HG03103 (cell line): ENCODE data around the gene PPIH.
A peak's percentile ranks its signal among the peaks of the same experiment; 100 is the strongest.
"Not testable (repeated sequence)": the region's sequence is repeated elsewhere in the genome, so short reads cannot be mapped to it uniquely, and the experiment has no call there.

ENCODE experiments used
- ATAC-seq: cut with Tn5 transposase; IDR thresholded peaks from one replicate; pipeline ENCODE4 v1.9.1; 2021; ENCODE audit warnings: low read depth; ENCODE audit not compliant: unreplicated experiment

PPIH gene

DNA sequence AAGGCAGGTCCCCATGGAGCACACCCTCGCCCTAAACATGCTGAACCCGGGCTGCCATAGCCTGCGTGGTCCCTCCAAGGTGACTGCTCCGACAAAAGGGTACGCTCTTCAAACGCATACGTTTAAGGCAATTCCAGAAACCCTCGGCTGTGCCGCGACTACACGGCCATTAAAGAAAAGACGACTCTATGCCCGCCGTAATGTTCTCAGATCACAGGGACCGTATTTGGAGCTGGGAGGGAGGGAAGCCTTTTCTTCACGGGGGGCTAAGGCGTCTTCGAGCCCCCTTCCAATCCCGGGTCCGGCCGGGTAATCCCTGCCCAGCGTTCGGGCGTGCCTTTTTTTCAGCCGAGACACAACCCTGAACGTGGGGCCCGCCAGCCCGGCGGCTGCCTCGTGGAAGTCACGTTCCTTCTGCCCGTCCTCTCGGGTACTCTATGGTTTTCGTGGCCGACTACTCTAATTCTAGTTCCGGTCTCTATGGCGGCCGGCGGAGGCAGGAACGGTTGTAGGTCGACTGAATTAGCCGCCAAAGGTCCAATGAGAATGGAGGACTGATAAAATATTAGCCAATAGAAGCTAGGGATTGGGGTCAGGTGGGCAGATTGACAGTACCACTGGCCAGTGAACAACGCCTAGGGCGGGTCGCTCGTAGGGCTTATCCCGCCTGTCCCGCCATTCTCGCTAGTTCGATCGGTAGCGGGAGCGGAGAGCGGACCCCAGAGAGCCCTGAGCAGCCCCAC lies 23.7 kb downstream of the PPIH start, which contains the start of gene YBX1:
Gene YBX1, plus strand, starts transcription at position 678 of the 743 bp plus-strand sequence. CDS start 148 bp downstream, outside the sequence.
- ATAC-seq = peak; percentile 69

DNA sequence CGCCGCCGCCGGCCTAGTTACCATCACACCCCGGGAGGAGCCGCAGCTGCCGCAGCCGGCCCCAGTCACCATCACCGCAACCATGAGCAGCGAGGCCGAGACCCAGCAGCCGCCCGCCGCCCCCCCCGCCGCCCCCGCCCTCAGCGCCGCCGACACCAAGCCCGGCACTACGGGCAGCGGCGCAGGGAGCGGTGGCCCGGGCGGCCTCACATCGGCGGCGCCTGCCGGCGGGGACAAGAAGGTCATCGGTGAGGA lies 24.2 kb downstream of the PPIH start:
- ATAC-seq = peak; percentile 9

DNA sequence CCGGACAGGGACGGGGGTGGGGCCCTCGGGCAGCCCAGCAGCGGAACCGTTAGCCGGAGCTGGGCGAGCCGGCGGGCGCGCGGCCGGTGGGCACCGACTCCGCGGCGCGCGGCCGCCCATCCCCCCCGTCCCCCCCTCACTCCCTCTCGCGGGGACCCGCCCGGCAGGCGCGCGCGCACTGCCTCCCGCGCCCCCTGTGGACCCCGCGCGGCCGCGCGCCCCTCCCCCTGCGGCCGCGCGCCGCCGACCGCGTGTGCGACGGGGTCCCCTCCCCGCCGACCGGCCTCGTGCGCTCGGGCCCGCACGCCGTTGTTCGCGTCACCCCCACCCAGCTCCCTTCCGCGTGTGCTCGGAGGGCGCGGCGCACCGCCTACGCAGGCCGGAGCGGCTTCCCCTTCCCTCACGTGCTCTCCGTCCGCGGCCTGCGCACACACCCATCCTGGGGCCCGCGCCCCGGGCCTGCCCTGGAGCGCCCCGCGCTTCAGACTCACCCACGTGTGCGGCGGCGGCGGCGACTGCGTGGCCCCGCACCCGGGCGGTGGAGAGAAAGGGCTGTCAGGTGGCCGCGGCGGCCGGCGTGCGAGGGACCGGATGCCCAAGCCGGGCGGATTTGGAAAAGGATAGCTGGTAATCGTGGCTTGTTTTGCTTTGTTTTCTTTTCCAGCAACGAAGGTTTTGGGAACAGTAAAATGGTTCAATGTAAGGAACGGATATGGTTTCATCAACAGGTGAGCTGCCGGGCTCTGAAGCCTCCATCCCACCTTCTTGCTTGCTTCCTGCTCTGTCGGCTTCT lies 24.7 kb downstream of the PPIH start:
- ATAC-seq = peak; percentile 38

DNA sequence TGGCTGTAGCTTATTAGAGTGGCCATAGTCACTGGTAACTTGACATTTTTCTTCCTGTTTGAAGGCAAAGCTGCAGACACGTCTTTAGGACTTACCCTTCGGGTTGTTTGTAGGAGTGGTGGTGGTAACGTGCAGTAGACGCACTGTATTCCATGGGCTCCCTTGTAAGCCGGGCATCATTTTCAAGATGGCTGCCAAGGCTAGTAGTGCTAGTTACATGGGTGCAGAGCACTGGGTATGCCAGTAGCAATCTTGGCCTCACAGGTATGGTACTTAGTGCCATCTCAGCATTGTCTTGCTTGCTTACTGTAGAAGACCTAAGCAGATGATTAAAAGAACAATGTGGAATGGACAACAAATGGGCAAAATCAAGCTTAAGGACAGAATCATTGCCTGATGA lies 25.9 kb downstream of the PPIH start:
- ATAC-seq = no peak

DNA sequence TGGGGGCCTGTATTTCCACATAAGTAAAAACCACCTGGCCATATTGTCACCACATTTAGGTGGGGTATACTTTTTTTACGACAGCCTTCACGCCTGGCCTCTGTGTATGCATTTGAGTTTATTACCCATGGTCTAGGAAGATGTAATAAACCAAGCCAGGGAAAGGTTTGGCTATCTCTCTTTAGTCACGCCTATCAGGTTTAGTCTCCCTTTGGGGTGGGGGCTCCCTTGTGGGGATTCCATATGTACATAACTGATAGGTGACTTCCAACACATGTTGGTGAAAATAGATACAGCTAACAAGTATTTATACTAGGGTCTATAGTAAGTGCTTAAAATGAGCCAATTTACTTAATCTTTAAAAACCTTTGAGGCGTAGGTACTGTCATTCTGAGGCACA lies 28.2 kb downstream of the PPIH start:
- no peak for ATAC-seq

DNA sequence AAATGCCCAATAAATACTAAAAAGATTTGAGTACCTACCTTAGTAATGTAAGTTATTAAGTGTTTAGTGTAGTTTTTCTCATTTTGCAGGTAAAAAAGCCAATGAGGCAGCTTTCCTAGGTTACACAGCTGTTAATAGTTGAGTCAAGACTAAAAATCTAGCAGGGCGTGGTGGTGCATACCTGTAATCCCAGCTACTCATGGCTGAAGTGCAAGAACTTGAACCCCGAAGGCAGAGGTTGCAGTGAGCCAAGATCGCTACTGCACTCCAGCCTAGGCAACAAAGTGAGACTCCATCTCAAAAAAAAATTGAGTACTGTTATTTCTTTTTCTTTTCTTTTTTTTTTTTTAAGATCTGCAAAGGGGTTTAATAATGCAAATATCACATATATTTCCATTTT lies 31.7 kb downstream of the PPIH start:
- ATAC-seq = no peak

DNA sequence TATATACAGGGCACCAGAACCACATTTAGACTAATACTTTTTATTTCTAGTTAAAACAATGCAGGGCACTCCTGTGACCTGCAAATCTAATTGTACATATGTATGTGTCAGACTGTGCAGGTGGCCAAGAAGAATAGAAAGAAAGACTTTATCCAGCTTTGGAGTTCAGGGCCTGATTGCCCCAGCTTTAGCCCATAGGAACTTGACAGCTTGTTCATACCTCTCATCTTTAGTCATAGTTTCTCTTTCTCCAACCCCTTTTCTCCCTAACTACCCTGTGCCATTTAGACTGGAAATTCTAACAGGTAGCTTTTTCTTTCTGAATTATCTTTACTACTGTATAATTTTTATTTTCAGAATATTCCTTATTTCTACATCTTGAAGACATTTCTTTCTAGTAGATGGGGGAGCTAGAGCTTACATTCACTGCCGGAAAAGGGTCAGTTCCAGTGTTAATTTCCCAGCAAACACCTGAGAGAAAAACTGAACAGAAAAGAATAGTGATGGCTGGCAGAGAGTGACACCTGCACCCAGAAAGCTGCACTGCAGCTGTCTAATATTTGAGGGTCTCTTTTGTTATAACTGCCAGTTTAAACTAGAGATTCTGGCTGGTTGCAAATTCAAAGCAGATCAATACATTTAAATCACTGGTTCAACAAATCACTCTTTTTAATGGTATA lies 32.4 kb downstream of the PPIH start:
- no peak for ATAC-seq

DNA sequence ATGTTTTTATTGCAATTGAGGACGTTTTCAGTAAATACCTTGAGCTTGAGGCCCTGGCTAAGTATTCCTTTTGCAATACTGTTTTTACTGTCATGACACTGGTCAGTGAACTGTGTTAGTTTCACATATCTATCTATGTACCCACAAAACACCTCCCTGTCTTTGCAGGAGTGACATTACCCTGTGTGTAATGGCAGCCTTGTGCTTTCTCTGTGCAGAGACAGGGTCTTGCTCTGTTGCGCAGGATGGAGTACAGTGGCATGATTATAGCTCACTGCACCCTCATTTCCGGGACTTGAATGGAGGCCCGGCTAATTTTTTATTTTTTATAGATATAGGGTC lies 32.9 kb downstream of the PPIH start:
- no peak for ATAC-seq

DNA sequence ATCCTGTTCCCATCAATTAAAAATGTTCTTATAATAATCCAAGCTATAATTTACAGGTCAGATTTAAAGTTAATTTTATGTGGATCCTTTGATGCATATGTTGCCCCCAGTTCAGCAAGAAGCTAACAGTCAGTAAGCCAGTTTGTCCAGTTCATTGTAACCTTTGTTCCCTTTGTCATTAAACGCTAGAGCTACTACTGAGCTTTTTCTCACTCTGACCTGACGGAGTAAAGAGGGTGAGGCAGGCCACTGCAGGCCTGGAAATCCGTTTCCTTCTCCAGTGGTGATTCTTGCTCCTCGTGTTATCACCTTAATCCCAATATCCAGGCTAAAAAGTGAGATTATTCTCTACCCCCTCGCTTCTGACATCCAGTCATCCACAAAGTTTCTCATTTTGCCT lies 34.2 kb downstream of the PPIH start:
- no peak for ATAC-seq

DNA sequence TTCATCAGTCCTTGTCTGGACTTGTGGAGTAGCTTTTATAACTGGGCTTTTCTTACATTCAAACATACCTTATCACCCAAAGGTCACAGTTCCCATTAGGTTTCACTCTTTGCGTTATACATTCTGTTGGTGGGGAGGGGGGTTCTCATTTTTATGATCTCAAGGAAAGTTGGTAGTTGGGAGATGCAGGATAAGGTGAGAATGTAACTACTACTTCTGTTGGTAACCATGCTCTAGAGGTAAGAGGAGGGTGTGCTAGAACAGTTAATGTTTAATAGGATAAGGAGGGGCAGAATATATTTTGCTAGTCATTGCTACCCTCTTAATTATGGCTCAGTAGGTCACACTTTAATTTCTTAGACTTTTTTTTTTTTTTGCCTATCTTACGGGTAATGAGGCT lies 34.7 kb downstream of the PPIH start:
- ATAC-seq = no peak

DNA sequence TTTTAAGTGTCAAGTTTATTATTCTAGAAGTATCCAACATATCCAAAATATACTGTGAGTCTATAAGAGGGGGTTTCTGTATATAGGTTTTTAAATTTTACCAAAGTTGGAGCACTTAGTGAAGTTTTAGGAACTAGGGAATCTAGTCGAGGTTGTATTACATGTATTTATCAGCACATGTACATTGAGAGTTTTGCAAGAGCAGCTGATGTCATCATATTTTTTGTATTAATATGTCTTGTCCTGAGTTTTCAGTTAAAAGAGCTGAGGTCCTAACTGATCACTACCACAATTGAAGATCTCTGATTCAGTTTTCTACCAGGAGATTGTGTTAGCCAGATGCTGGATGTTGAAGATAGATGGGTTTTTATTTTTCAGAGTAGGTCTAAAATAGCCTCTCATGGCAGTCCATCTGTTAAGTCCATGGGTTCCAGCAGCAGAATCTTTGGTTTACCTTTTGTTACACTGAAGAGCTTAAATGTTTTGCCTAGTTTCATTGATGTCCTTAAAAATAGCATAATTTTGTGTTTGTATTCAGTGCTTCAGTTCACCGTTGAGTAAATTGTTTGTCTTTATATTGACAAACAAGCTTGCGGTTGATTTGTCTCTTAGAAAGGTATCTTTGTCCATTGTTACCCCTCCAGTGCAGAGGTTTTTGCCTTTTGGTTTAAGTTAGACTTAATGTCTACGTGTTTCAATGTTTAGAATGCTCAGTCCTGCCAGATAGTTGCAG lies 40.0 kb downstream of the PPIH start:
- ATAC-seq = no peak

DNA sequence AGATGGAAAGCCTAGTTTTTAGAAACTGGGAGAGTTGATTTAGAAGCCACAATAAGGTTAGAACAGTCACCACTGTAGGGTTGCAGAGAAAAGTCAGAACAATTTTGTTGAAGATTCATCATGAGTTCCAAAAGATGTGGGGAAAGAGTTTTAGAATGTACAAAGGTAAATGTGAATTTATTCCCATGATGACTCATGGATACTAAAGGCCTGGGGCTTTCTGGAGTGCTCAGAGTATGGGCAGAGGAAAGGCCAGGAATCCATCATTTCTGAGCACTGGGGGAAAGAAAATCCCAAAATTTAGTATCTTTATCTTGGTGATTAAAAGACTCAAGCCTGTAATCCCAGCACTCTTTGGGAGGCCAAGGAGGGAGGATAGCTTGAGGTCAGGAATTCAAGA lies 41.8 kb downstream of the PPIH start:
- no peak for ATAC-seq

DNA sequence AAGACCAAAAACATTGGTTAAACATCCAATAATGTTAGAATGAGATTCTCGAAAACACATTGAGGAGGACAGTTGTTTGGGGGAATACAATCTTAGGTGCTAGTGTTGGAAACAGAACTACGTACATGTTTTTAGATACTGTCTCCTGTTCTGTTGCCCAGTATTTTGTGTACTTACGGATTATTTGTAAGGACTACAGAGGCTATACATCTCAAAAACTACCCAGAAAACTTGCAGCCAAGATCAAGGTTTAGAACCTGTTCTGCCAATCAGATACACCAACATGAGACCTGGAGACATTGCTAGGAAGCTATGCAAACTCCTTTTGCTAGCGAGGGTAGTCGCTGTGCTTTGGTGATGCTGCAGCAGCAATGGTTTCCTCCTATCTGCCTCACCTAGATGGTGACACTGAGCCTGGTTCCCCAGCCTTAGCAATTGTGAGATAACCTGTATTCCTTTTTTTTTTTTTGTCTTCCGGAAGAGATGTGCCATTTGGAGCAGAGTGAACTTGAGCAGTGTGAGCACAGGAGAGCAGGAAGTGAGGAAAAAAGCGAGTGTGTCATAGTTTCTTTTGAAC lies 45.8 kb downstream of the PPIH start:
- ATAC-seq = no peak

DNA sequence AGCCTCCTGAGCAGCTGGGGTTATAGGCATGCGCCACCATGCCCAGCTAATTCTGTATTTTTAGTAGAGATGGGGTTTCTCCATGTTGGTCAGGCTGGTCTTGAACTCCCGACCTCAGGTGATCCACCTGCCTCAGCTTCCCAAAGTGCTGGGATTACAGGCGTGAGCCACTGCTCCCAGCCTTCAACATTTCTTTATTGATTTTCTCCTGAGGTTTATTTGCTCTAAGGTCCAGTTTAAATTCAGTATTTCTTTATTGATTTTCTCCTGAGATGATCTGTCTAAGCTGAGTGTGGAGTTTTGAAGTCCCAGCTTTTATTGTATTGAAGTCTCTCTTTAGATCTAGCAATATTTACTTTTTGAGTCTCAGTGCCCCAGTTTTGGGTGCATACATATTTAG lies 54.6 kb downstream of the PPIH start:
- ATAC-seq = not testable (repeated sequence)

DNA sequence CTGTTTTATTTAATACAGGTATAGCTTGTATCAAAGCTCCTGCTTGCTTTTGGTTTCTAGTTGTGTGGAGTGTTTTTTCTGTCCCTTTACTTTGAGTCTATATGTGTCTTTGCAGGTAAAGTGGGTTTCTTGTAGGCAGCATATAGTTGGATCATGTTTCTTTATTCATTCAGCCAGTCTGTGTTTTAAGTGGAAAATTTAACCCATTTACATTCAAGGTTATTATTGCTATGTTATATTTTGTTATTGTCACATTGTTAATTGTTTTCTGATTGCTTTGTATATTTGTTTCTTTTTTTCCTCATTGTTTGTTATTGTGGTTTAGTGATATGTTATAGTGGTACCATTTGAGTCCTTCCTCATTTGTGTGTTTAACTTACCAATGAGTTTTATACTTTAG lies 55.1 kb downstream of the PPIH start:
- no peak for ATAC-seq

DNA sequence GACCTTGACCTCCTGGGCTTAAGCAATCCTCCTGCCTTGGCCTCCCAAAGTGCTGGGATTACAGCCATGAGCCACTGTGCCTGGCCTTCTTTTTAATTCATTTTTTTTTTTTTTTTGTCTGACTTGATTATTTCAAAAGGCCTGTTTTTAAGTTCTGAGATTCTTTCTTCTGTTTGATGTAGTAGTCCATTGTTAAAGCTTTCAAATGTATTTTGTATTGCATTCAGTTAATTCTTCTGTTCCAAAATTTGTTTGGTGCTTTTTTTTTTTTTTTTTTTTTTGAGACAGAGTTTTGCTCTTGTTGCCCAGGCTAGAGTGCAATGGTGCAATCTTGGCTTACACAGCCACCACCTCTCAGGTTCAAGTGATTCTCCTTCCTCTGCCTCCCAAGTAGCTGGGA lies 56.2 kb downstream of the PPIH start:
- ATAC-seq = not testable (repeated sequence)

DNA sequence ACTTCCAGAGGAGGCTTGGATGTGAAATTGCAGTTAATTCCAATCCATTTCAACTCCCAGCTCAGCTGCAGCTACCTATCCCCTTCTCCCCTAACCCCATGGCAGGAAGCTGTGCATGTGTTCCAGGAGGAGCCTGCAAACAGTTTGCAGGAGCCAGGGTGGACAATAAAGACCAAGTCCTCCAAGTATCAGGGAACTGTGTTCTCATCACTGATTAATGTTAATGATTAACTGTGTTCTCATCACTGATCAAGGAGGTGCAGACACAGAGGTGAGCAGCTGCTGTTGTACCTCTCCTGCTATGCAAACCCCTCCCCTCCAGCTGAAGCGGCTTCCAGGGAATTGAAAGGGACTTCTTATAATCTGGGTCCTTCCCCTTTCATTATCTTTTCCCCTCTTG lies 62.6 kb downstream of the PPIH start:
- no peak for ATAC-seq

DNA sequence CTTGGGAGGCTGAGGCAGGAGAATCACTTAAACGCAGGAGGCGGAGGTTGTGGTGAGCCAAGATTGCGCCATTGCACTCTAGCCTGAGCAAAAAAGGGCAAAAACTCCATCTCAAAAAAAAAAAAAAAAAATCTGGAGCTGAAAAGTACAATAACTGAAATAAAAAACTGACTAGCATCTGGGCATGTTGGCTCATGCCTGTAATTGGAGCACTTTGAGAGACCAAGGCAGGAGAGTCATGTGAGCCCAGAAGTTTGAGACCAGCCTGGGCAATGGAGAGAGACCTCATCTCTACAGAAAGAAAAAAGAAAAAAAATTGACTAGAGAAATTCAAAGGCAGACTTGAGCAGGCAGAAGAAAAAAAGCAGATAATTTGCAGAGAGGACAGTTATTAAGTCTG lies 63.7 kb downstream of the PPIH start:
- ATAC-seq = no peak

DNA sequence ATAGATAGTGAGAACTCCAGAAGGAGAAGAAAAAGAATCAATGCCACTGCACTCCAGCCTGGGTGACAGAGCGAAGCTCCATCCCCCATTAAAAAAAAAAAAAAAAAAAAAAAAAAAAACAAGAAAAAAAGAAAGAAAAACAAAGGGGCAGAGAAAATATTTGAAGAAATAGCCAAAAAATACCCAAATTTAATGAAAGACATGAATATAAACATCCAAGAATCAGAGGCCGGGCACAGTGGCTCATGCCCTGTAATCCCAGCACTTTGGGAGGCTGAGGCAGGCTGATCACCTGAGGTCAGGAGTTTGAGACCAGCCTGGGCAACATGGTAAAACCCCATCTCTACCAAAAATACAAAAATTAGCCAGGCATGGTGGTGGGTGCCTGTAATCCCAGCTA lies 64.2 kb downstream of the PPIH start:
- ATAC-seq = not testable (repeated sequence)

DNA sequence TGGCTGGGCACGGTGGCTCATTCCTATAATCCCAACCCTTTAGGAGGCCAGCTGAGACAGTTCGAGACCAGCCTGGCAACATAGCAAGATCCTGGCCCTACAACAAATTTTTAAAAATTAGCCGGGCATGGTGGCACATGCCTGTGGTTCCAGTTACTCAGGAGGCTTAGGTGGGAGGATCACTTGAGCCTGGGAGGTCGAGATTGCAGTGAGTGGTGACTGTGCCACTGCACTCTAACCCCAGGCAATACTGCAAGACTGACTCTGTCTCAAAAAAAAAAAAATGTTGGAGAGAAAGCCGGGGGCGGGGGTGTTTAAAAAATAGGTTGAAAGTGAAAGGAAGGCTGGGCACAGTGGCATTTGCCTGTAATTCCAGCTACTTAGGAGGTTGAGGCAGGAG lies 65.3 kb downstream of the PPIH start:
- no peak for ATAC-seq

DNA sequence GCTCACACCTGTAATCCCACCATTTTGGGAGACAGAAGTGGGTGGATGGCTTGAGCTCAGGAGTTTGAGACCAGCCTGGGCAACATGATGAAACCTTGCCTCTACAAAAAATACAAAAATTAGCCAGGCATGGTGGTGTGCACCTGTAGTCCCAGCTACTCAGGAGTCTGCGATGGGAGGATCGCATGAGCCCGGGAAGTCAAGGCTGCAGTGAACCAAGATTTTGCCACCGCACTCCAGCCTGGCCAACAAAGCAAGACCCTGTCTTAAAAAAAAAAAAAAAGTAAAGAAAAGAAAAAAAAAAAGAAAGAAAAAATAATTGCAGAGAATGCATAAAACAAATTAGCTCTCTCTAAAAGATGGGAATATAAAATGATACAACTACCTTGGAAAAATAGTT lies 67.6 kb downstream of the PPIH start:
- ATAC-seq = not testable (repeated sequence)
